ENCODE data around the gene RECQL5. TPM values are rescaled to one million over a fixed set of nuclear protein-coding genes. Genes with fewer than 3 reads are reported as not detected.

Gene RECQL5
- total and polyA plus RNA-seq, 2 of the 8 experiments (the other 6 are each of a cell fraction or from before 2014, with no cell fraction given) = 15.1 to 41.1 TPM

- Histone ChIP-seq H3K4me3 (ENCODE audit: extremely low read depth in 1 of 4, insufficient read depth in 2 of 4, low read depth in 3 of 4, low read length in 4 of 4) (no peak overlapping the region), H3K56ac (replicated peaks; ENCODE audit: insufficient read length, low read depth, low read length) (no peak overlapping the region), H4K8ac (ENCODE audit: extremely low read depth, insufficient read depth, low read length) (no peak overlapping the region), H3K36me3 (ENCODE audit: control insufficient read depth in 2 of 4, insufficient read depth in 4 of 4, low read length in 3 of 4) (no peaks in the 10 kb centered on the region), H4K5ac (ENCODE audit: insufficient read length, low read depth, low read length) (no peak overlapping the region), H3K4ac (replicated peaks; ENCODE audit: insufficient read length, low read depth, low read length) (peak overlapping the region; percentile 69), H3K79me2 (ENCODE audit: control insufficient read depth in 1 of 2, insufficient read depth in 2 of 2, low read length in 2 of 2) (no peaks in the 10 kb centered on the region), H3K23ac (ENCODE audit: insufficient read length) (no peak overlapping the region), H3K14ac (ENCODE audit: insufficient read length) (no peak overlapping the region), H2AFZ (ENCODE audit: low read length) (no peak overlapping the region), H4K91ac (replicated peaks; ENCODE audit: insufficient read length, low read length) (no peak overlapping the region), H3K4me1 (replicated peaks in 1 of 4; ENCODE audit: control insufficient read depth in 3 of 4, insufficient read depth in 4 of 4, low read length in 3 of 4) (peaks cover 0 to 2% (median under 1%) of the 10 kb centered on the region in 4 experiments; a peak in 4 of 7 replicates), H2BK20ac (ENCODE audit: low read length) (no peak overlapping the region), H3K23me2 (ENCODE audit: low read depth, low read length) (no peaks in the 10 kb centered on the region), H4K20me1 (replicated peaks in 1 of 2; ENCODE audit: control insufficient read depth in 1 of 2, insufficient read depth in 2 of 2, low read length in 2 of 2) (peaks cover 0 to 1% of the 10 kb centered on the region in 2 experiments), H3K27me3 (replicated peaks in 1 of 4; ENCODE audit: control insufficient read depth in 3 of 4, extremely low read depth in 1 of 4, insufficient read depth in 3 of 4, low read length in 3 of 4) (no peaks in the 10 kb centered on the region), H2BK15ac (ENCODE audit: low read length) (no peak overlapping the region), H3K18ac (ENCODE audit: extremely low read depth, low read length) (peak overlapping the region; percentile 48), H3K79me1 (ENCODE audit: low read depth, low read length) (no peaks in the 10 kb centered on the region), H3K4me2 (ENCODE audit: insufficient read depth in 1 of 2, low read depth in 2 of 2, low read length in 2 of 2) (no peak overlapping the region), H3K9me3 (ENCODE audit: insufficient read depth in 2 of 2, low read depth in 1 of 2, low read length in 1 of 2) (no peaks in the 10 kb centered on the region), H3K27ac (ENCODE audit: low read depth, low read length) (no peak overlapping the region), H3K9ac (replicated peaks in 1 of 4; ENCODE audit: extremely low read depth in 1 of 4, low read depth in 3 of 4, low read length in 3 of 4) (no peak overlapping the region), H2BK12ac (ENCODE audit: low read depth, low read length) (peak overlapping the region; percentile 60; the same call in 1 of the 2 replicates), H2BK5ac (ENCODE audit: low read depth, low read length) (no peak overlapping the region), H2BK120ac (replicated peaks; ENCODE audit: low read depth, low read length) (no peak overlapping the region), H2AK5ac (ENCODE audit: low read depth, low read length) (no peak overlapping the region)
- DNase-seq (ENCODE audit: low read depth in 1 of 2, low spot score in 2 of 2) (no peak), FAIRE-seq (no peak)
- no peak for TF ChIP-seq TAF1 (IDR thresholded peaks at IDR 0.05; ENCODE audit: low read depth, low read length)
- TF ChIP-seq CTCF (IDR thresholded peaks at IDR 0.05; ENCODE audit: control extremely low read depth in 1 of 3, insufficient read depth in 1 of 3, low read depth in 1 of 3, low read length in 3 of 3) = peak; percentile 11 to 15 (median 13); a peak in 3 of 4 replicates
- ChIA-PET CTCF (ENCODE audit: partially characterized antibody) (interaction anchor here (0.6 to 59.2 kb wide), 14 partner anchors 9 to 143 kb away, joined by 3 to 2200 read pairs (median 3); partner anchors contain the start of genes RECQL5, SAP30BP, SMIM5 and TSEN54), POLR2A (ENCODE audit: partially characterized antibody) (interaction anchor here (1.1 to 5.2 kb wide), 3 partner anchors 11 to 41 kb away, joined by 3 to 19 read pairs (median 4); no protein-coding TSS in a partner anchor)
- WGBS, 2 experiments (ENCODE audit: extremely low coverage in 1 of 2, insufficient coverage in 1 of 2, insufficient read length in 1 of 2, insufficient replicate concordance in 2 of 2, low coverage in 1 of 2, low lambda C conversion rate in 2 of 2, missing lambda C conversion rate in 1 of 2) = 89% methylated on average over 18 of the region's 19 CpGs; no CpG with 5 or more reads in 1 of the 2 experiments
Measured at GRCh38 chr17:75614556-75615270, 52.2 kb downstream of the RECQL5 start.

Measured in H1 (cell line).